Measurements from ENCODE around the gene OSBP2. TPM values are rescaled to one million over a fixed set of nuclear protein-coding genes. Genes with fewer than 3 reads are reported as not detected.
"Not testable (repeated sequence)": the region's sequence is repeated elsewhere in the genome, so short reads cannot be mapped to it uniquely, and the experiment has no call there.

The OSBP2 gene
- total RNA-seq, 1 donor from 2014 or later: 15.1 TPM

DNA sequence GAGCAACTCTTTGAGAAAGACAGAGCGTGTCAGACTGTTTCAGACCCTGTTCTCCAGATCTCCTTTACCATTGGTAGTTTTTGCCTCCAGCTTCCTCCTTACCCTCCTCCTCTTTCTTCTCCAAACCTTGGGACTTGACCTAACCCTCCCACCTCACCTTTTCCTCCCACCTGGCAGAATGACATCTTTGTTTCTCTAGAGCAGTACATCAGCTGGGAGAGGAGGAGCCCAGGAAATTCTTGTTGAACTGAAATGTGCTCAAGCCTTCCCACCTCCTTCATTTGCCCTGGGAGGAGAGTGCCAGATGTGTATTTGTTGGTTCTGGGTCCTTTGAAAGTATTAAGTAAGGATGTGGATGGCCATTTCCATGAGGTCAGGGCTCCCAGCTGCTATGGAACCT, 17.4 kb downstream of the OSBP2 start:
- ATAC-seq (ENCODE audit: poor library complexity) (no peak), DNase-seq (no peak)
- intact Hi-C loops (cut with DNase I): no loop called here

DNA sequence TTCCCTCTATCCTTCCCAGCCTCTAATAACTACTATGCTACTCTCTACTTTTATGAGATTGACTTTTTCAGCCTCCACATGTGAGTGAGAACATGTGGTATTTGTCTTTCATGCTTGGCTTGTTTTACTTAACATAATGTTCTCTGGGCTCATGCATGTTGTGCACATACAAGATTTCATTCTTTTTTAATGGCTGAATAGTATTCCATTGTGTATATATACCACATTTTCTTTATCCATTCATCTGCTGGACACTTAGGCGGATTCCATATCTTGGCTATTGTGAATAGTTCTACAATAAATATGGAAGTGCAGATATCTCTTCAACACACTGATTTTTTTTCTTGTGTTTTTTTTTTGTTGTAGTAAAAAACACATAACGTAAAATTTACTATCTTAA, 19.4 kb downstream of the OSBP2 start:
- no peak for ATAC-seq (ENCODE audit: poor library complexity)
- intact Hi-C loops (cut with DNase I): no loop called here
- no peak for DNase-seq

DNA sequence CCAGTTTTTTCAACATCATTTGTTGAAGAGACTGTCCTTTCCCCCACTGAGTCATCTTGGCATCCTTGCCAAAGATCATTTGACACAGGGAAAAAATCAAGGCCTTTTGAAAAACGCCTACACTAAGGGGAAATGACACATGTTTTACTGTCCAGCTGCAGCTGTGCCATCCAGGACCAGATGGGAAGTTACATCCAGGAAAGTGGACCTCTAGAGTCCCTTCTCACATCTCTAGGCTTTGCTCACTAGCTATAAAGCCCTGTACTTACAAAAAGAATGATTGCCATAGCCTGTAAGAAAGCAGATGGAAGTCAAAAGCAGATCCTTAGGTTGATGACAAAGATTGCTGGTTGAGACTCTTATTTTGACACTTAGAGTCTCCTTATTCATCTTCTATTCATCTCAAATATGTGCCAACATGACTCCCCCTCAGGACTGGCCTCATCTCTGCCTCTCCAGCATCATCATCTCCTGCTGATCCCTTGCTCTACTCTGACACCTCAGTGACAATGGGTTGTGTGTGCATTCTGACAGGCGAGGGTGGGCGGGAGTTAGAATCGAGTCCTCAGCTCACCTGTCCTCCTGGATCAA, 22.8 kb downstream of the OSBP2 start:
- intact Hi-C loops (cut with DNase I): no loop called here
- no peak for ATAC-seq (ENCODE audit: poor library complexity)

DNA sequence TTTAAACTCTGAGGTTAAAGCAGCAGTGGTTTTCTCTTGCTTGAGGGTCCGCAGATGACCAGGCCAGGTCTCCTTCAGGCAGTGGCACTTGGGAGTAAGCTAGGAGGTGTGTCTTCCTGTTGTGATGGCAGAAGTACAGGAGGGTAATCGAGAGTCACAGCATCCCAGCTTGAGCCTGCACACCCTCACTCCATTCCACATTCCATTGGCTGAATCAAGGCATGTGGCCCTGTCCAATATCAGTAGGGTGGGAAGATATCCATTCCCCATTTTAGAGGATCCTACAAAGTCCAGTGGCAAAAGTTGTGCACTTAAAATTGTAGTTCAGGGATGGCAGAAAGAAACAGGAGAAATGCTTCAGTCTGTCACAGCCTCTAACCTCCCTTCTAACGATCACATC, 23.3 kb downstream of the OSBP2 start:
- ATAC-seq (ENCODE audit: poor library complexity) (no peak), DNase-seq (no peak)
- intact Hi-C loops (cut with DNase I): no loop called here

More for the DNA sequence above, 22.8 kb downstream of the OSBP2 start:
- DNase-seq: no peak

DNA sequence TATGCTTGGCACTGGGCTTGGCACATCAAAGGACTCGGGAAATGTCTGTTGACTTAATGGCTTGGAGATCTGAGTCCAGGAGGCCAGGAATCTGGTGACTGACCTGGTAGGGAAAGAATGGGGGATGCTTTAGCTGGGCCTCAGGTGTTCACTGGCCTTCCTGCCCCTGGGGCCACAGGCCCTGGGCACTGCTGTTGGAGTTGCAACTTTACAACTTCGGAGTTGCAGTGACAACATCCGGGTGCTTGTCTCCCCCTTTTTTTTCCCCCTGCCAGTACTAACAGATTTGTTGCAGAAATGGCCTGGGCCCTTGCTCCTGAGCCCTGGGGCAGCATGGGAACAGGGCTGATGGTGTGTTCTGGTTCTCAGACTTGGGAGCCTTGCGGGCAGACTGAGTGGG, 23.8 kb downstream of the OSBP2 start:
- DNase-seq (no peak), ATAC-seq (ENCODE audit: poor library complexity) (no peak)
- intact Hi-C loops (cut with DNase I): no loop called here

DNA sequence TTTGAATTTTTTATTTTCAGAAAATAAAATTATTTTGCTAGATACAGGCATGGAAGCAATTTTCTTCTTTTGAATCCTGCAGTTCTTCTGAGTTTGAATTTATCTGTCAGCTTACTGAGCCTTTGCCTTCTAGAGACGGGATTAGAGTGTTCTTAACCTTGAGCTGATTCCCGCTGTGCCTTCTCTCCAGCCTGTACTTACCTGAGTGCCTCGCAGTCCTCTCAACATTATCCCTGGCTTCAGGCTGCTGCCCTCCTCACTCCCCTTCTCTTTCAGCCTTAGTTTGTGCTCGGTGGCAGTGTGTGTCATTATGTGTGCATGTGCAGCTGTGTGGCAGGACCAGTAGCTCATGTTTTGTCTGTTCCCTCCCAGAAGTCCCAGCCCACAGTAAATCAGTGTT, 24.3 kb downstream of the OSBP2 start:
- DNase-seq (no peak), ATAC-seq (ENCODE audit: poor library complexity) (no peak)
- intact Hi-C loops (cut with DNase I): no loop called here

DNA sequence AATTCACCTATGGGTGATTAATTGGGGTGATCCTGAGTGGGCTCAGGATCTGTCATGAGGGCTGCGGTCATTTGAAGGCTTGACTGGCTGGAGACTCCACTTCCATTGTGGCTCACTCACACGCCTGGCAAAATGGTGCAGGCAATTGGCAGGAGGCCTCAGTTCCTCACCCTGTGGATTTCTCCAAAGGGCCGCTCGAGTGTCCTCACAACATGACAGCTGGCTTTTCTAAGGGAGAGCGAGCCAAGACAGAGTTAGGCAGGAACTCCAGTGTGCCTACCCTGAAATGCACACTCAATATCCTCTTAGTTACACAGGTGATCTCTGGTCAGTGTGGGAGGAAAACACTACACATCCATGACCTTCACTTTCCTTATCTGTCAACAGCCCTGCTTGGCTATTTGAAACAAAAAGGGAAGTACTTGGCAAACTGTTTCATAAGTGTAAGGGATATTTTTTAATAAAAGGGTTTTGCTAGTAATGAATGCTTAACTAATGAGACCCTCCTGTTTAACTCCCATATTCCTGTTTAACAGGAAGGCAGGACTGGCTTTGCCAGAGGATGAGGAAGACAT, 25.7 kb downstream of the OSBP2 start:
- no peak for ATAC-seq (ENCODE audit: poor library complexity)
- intact Hi-C loops (cut with DNase I): no loop called here
- DNase-seq: no peak

DNA sequence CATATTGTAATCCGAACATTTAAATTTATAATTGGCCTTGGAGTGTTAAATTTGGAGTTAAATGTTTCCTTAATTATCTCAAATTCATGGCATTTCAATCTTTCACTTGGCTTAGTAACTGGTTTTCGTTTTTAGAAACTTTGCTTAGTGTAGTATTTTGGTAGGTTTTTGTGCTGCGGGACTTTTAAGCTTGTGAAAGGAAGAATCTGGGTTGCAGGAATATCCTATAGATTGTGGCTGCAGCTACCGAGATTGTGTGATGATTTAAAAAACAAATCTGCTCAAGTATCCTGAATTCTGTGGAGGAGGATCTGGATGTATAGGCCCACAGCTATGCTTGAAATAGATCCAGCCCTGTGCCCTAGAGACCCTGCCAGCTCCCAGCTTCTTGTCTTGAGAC, 27.1 kb downstream of the OSBP2 start:
- DNase-seq (no peak), ATAC-seq (ENCODE audit: poor library complexity) (no peak)
- intact Hi-C loops (cut with DNase I): no loop called here

DNA sequence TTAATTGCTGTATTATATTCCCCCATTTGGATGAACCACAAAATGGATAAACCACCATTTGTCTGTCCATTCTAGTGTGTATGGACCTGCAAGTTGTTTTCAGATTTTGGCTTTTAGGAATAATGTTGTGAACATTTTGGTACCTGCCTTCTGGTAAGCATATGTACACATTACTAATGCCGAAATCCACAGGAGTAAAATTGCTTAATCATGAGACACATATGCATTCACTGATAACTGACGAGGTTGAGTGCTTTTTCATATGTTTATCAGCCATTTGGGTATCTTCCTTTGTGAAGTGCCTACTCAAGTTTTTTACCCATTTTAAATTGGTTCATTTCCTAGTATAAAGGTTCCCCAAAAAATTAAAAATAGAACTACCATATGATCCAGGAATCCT, 34.2 kb downstream of the OSBP2 start:
- ATAC-seq (ENCODE audit: poor library complexity) (no peak), DNase-seq (no peak)
- intact Hi-C loops (cut with DNase I): no loop called here

DNA sequence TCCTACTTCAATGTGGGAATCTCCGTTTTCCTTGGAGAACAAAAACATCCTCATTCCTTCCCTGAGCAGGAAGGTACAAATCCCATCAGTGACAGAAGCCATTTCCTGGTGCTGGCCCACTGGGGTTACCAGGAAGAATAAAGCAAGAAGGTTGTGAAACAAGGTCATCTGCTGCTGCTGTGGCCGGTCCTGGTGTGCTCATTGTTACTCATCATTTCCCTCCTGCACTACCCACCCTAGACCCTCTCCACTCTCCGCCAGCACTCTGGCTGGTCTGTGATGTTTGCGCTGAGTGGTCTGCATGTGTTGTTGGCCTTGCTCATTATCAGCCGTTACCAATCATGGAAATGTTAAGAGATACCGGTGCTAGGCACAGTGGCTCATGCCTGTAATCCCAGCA, 37.0 kb downstream of the OSBP2 start:
- no peak for ATAC-seq (ENCODE audit: poor library complexity)
- intact Hi-C loops (cut with DNase I): no loop called here

DNA sequence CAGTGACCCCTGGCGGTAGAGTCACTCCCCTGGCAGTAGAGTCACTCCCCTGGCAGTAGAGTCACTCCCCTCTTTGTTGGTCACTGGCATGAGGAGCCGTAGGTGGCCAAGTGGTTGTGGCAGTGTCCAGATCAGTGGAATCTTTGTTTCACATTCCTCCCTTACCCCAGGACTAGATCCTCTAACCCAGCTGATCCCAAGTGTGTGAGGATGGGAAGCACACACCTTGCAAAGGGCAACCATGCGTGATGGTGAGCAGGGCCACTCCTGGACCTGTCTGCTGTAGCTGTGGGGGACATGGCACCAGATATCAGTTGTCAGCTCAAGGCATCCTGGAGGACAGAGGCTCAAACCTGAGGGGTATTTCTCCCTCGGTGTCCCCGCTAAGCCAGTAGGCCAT, 37.8 kb downstream of the OSBP2 start:
- intact Hi-C loops (cut with DNase I): no loop called here
- DNase-seq (no peak), ATAC-seq (ENCODE audit: poor library complexity) (no peak)

More for the DNA sequence above, 37.0 kb downstream of the OSBP2 start:
- no peak for DNase-seq

DNA sequence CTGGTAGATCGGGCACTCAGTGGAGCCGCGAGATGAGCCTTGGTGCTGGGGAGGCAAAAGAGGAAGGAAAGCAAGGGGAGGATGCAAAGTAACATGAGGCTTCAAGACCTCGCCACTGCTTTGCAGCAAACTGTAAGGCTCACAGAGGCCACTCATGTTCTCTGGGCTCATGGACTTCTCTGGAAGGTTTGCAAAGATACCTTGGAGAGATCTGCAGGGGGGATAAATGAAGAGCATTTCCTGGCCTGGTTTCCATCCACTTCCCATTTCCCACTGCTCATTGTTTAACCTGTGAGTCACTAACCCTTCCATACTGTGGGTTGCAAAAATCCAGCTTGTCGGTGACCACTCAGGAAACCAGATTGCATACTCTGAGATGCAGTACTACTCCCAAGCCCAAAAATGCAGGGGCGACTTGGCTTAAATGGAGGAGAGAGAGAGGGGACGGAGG, 38.5 kb downstream of the OSBP2 start:
- DNase-seq: no peak
- intact Hi-C loops (cut with DNase I): no loop called here
- no peak for ATAC-seq (ENCODE audit: poor library complexity)

DNA sequence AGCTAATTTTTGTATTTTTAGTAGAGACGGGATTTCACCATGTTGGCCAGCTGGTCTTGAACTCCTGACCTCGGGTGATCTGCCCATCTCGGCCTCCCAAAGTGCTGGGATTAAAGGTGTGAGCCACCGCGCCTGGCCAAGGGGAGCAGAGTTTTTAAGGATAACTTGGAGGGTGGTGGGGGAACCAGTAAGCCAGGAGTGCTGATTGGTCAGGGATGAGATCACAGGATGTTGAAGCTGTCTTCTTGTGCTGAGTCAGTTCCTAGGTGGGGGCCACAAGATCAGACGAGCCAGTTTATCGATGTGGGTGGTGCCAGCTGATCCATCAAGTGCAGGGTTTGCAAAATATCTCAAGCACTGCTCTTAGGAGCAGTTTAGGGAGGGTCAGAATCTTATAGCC, 45.3 kb downstream of the OSBP2 start:
- DNase-seq; intact Hi-C loops (cut with DNase I); ATAC-seq (ENCODE audit: poor library complexity): not testable (repeated sequence)

DNA sequence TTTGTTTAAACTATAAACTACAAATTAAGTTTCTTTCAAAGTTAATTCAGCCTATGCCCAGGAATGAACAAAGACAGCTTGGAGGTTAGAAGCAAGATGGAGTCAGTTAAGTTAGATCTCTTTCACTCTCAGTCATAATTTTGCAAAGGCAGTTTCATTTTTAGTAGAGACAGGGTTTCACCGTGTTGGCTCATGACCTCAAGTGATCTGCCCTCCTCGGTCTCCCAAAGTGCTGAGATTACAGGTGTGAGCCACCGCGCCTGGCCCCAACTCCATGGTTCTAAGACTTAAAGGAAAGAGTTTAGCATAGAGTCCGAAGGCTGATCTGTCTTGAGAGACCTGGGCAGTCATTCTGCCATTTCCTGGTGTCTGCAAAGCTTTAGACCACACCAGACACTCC, 45.8 kb downstream of the OSBP2 start:
- intact Hi-C loops (cut with DNase I); DNase-seq; ATAC-seq (ENCODE audit: poor library complexity): not testable (repeated sequence)

DNA sequence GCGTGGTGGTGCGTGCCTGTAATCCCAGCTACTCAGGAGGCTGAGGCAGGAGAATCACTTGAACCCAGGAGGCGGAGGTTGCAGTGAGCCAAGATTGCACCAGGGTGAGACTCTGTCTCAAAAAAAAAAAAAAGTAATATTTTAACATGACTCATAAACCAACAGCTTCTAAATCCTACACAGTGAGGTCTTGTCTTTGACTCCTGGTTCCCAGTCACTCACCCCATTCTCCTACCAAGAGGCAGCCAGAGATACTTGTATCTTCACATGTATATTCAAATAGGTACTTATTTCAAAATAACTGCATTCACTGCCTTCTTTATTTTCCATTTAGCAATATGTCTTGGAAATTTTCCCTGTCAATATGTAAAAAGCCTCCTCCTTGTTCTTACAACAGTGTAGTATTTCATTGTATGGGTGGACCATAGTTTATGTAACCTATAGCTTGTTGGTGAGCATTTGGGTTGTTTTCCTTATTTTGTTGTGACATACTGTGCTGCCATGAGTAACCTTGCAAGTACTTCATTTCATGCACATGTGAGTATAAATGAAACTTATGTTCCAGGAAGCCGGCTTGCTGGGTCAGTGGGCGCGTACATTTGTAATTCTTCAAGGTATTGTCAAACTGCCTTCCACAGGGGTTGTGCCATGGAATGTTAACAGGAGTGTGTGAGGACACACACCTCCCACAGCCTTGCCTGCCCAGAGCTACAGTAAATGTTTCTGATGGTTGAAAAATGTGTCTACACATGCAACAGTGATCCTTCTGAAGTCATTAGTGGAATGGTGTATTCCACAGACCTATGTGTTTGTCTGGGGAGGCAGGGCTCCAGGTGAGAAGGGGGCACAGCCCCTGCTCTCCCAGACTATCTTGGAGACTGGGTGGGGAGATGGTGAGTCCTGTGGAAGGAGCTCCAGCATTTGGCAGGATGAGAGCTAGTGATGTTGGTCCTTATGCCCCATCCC, 47.9 kb downstream of the OSBP2 start:
- ATAC-seq (ENCODE audit: poor library complexity): no peak
- intact Hi-C loops (cut with DNase I): no loop called here
- DNase-seq: no peak

DNA sequence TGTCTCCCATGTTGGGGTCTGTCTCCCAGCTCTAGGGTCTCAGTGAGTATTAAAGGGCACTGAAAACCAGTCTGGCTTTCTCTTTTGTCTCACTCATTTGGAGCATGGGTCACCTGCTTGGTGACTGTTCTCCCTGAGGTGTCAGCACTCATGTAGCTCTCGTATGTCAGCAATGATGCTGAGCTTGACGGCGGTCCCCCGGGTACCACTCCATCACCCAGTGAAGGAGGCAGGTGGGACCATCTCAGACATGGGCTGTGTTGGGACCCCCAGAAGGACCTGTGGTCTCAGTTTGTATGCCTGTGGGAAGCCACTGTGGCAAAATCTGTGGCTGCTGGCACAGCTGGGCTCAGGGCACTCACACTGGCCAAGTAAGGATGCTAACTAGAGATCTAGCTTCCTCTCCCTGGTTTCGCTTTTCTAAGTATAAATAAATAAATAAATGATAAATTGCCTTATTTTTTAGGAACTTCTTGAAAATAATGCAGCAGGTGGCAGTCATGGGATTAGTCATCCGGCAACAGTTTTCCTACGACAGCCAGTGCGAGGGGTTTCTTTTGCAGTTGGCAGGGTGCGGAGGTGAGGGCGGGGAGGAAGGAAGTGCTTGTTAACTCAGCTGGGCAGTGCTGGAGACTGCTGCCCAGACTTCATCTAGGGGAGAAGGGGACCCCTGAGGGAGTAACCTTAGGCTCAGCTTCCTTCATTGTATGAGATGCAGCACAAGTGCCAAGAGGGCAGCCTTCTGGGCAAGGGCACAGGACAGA, 48.8 kb downstream of the OSBP2 start:
- DNase-seq (no peak), ATAC-seq (ENCODE audit: poor library complexity) (no peak)
- intact Hi-C loops (cut with DNase I): no loop called here

DNA sequence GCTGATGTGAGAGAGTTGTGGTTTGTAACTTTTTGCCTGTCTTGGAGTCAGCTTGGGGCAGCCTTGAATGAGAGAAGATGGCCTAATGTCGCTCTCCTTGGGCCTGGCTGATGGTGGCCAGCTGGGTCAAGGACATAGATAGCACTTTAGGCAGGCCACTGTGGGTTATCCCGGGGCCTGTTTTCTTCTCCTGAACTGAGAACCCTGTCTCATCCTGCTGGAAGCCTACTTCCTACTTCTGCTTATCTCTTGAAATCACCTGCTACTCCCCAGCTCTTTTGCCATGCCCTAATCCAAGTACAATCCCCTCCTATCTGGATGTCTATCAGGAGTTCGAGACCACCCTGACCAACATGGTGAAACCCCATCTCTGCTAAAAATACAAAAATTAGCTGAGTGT, 49.5 kb downstream of the OSBP2 start:
- ATAC-seq (ENCODE audit: poor library complexity): no peak
- DNase-seq: no peak
- intact Hi-C loops (cut with DNase I): no loop called here

DNA sequence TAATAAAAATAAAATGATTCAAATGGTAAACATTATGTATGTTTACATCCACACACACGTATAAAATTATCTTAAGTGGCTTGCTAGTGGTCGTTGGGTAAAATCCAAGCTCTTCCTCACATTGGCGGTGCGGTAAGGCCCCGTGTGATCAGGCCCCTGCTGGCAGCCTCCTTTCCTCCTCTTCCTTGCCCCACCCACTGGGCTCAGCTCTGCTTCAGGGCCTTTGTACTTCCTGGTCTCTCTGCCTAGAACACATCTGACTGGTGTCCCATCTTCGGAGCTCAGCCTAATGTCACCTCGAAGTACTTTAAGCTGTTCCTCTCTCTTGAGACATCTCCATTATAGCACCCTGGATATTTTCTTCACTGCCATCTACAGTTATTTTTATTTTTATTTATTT, 52.8 kb downstream of the OSBP2 start:
- no peak for DNase-seq
- no peak for ATAC-seq (ENCODE audit: poor library complexity)
- intact Hi-C loops (cut with DNase I): no loop called here

DNA sequence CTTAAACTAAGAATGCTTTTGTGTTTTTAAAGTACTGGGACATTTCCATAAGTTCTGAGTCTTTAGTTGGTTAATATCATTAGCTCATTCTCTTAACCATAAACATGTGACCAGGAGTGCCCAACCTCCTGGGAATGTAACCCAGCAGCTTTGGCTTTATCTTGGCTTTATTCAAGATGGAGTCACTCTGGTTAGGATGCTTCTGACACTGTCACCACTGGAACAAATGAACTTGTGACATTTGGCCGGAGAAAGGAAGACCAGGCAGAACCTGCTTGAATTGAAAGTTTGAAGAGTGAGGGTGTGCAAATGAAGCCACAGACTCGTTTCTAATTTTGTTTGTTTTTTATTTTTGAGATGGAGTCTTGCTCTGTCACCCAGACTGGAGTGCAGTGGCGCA, 54.6 kb downstream of the OSBP2 start:
- intact Hi-C loops (cut with DNase I): no loop called here
- ATAC-seq (ENCODE audit: poor library complexity) (no peak), DNase-seq (no peak)

All from Right ventricle myocardium superior (tissue), 1 donor.